ENCODE data around the gene ZNF324.

DNA sequence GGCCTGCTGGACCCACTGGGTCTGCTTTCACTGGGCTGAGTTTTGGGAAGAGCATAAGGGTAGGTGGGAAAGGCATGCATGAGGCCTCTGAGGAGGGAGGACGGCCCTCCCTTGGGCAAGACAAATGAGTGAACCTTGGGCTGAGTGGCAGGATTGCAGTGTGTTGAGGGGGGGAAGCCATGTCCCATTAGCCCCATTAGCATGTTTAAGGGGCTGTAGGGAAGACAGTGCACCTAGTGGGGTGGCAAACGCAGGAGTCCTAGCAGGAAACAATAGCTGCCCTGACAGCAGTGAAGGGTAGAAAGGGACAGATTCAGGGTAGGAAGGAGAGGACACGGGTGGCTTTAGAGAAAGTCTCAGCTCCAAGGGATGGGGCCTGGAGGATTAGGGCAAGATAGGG lies 55.8 kb downstream of the ZNF324 start:
- TF ChIP-seq, protein P1, sequence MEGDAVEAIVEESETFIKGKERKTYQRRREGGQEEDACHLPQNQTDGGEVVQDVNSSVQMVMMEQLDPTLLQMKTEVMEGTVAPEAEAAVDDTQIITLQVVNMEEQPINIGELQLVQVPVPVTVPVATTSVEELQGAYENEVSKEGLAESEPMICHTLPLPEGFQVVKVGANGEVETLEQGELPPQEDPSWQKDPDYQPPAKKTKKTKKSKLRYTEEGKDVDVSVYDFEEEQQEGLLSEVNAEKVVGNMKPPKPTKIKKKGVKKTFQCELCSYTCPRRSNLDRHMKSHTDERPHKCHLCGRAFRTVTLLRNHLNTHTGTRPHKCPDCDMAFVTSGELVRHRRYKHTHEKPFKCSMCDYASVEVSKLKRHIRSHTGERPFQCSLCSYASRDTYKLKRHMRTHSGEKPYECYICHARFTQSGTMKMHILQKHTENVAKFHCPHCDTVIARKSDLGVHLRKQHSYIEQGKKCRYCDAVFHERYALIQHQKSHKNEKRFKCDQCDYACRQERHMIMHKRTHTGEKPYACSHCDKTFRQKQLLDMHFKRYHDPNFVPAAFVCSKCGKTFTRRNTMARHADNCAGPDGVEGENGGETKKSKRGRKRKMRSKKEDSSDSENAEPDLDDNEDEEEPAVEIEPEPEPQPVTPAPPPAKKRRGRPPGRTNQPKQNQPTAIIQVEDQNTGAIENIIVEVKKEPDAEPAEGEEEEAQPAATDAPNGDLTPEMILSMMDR (IDR thresholded peaks at IDR 0.05), result no peak
- TF ChIP-seq POLR2AphosphoS5 (IDR thresholded peaks at IDR 0.05), result no peak
- no peak for TF ChIP-seq POLR2A (IDR thresholded peaks at IDR 0.05)
